Fibroblast of skin of left biceps (primary cell): ENCODE data around the gene RPS6KC1.
"Not testable (repeated sequence)": the region's sequence is repeated elsewhere in the genome, so short reads cannot be mapped to it uniquely, and the experiment has no call there.

ENCODE experiments used
- DNase-seq, 2 experiments: peaks; one replicate each; pipeline ENCODE4 v3.0.0-alpha.2; 2013; ENCODE audit warnings: low read depth in 2 of 2

Gene RPS6KC1

GRCh38 chr1:213284626-213285025, 233.6 kb downstream of the RPS6KC1 start:
- DNase-seq = peak in 1 of 2 experiments; percentile 15

GRCh38 chr1:213286235-213286634, 235.2 kb downstream of the RPS6KC1 start:
- no peak for DNase-seq

- no peak for DNase-seq
These were observed 236.9 kb downstream of the RPS6KC1 start for GRCh38 chr1:213287987-213288386.

- no peak for DNase-seq
These were observed 240.5 kb downstream of the RPS6KC1 start for GRCh38 chr1:213291526-213291925.

- DNase-seq = no peak
These were observed 241.6 kb downstream of the RPS6KC1 start for GRCh38 chr1:213292614-213293013.

- no peak for DNase-seq
These were observed 244.8 kb downstream of the RPS6KC1 start for GRCh38 chr1:213295860-213296259.

GRCh38 chr1:213296558-213296957, 245.5 kb downstream of the RPS6KC1 start:
- DNase-seq = no peak

- no peak for DNase-seq
These were observed 246.0 kb downstream of the RPS6KC1 start for GRCh38 chr1:213297021-213297420.

GRCh38 chr1:213300433-213300832, 249.4 kb downstream of the RPS6KC1 start:
- no peak for DNase-seq

- DNase-seq = not testable (repeated sequence)
These were observed 250.5 kb downstream of the RPS6KC1 start for GRCh38 chr1:213301524-213301923.

- DNase-seq = no peak
These were observed 252.2 kb downstream of the RPS6KC1 start for GRCh38 chr1:213303286-213303685.

- no peak for DNase-seq
These were observed 264.5 kb downstream of the RPS6KC1 start for GRCh38 chr1:213315571-213315970.

- not testable (repeated sequence) for DNase-seq
These were observed 267.4 kb downstream of the RPS6KC1 start for GRCh38 chr1:213318458-213318857.

GRCh38 chr1:213320191-213320870, 269.3 kb downstream of the RPS6KC1 start:
- DNase-seq = no peak
